RWPE2 (cell line): Measurements from ENCODE around the gene HELT.

ENCODE experiments used
- ATAC-seq: fragments of 200-7000 bp; cut with Tn5 transposase; 3 replicates; pipeline ENCODE4 v1.9.1; 2021; ENCODE audit warnings: low read depth
- DNase-seq: peaks from one replicate; pipeline ENCODE4 v3.0.0-alpha.2; 2020; ENCODE audit warnings: low spot score
- H3K27ac ChIP-seq: fragments of 450-650 bp; 2 replicates; pipeline ENCODE4 v1.5.1; 2017; ENCODE audit warnings: mild to moderate bottlenecking; ENCODE audit not compliant: poor library complexity, severe bottlenecking
- H3K27me3 ChIP-seq: fragments of 250-450 bp; sonication (Bioruptor Pico); 2 replicates; pipeline ENCODE4 v1.5.1; 2021; ENCODE audit warnings: mild to moderate bottlenecking, moderate library complexity; ENCODE audit not compliant: insufficient read depth, poor library complexity, severe bottlenecking
- H3K36me3 ChIP-seq: fragments of 250-450 bp; sonication (Bioruptor Pico); 2 replicates; pipeline ENCODE4 v1.5.1; 2020; ENCODE audit warnings: low read depth, mild to moderate bottlenecking, moderate library complexity
- H3K4me1 ChIP-seq: fragments of 250-450 bp; sonication (Bioruptor Pico); 2 replicates; pipeline ENCODE4 v1.5.1; 2021; ENCODE audit warnings: mild to moderate bottlenecking, moderate library complexity; ENCODE audit not compliant: insufficient read depth, poor library complexity, severe bottlenecking
- H3K4me3 ChIP-seq: fragments of 250-450 bp; sonication (Bioruptor Pico); 2 replicates; pipeline ENCODE4 v1.5.1; 2021; ENCODE audit warnings: mild to moderate bottlenecking, moderate library complexity; ENCODE audit not compliant: severe bottlenecking
- H3K9me3 ChIP-seq: fragments of 250-450 bp; sonication (Bioruptor Pico); 2 replicates; pipeline ENCODE4 v1.5.1; 2021; ENCODE audit warnings: mild to moderate bottlenecking, moderate library complexity; ENCODE audit not compliant: severe bottlenecking
- CTCF ChIP-seq: fragments of 450-650 bp; IDR thresholded peaks from one replicate; pipeline ENCODE4 v1.5.1; 2017; ENCODE audit warnings: mild to moderate bottlenecking, moderate library complexity; ENCODE audit not compliant: poor library complexity, severe bottlenecking

The HELT gene

GRCh38 chr4:185023471-185023870 lies 5.2 kb downstream of the HELT start:
- TF ChIP-seq CTCF, result no peak
- Histone ChIP-seq H3K27me3 (peaks cover 72% of the 10 kb centered on the region), H3K4me3 (no peak overlapping the region), H3K9me3 (no peaks in the 10 kb centered on the region), H3K36me3 (no peaks in the 10 kb centered on the region), H3K4me1 (no peaks in the 10 kb centered on the region), H3K27ac (no peak overlapping the region)
- DNase-seq, result no peak
- ATAC-seq, result no peak

- no peak for DNase-seq
- TF ChIP-seq CTCF, result no peak
Measured at GRCh38 chr4:185028625-185029024, 10.3 kb downstream of the HELT start.

GRCh38 chr4:185031611-185032010 lies 13.3 kb downstream of the HELT start:
- no peak for DNase-seq
- H3K4me3 ChIP-seq, result no peak overlapping the region
- no peak for TF ChIP-seq CTCF
- H3K27ac ChIP-seq, result no peak overlapping the region
- peaks cover 12% of the 10 kb centered on the region for H3K27me3 ChIP-seq
- no peaks in the 10 kb centered on the region for H3K9me3 ChIP-seq
- H3K36me3 ChIP-seq, result no peaks in the 10 kb centered on the region
- ATAC-seq, result no peak
- no peaks in the 10 kb centered on the region for H3K4me1 ChIP-seq

More at GRCh38 chr4:185028625-185029024, 10.3 kb downstream of the HELT start:
- no peaks in the 10 kb centered on the region for H3K9me3 ChIP-seq
- no peak overlapping the region for H3K27ac ChIP-seq
- no peak for ATAC-seq
- no peaks in the 10 kb centered on the region for H3K36me3 ChIP-seq
- peaks cover 27% of the 10 kb centered on the region for H3K27me3 ChIP-seq
- no peak overlapping the region for H3K4me3 ChIP-seq
- H3K4me1 ChIP-seq, result no peaks in the 10 kb centered on the region

- H3K36me3 ChIP-seq, result no peaks in the 10 kb centered on the region
- no peak for ATAC-seq
- no peak overlapping the region for H3K4me3 ChIP-seq
- DNase-seq, result no peak
- no peak for TF ChIP-seq CTCF
- H3K27ac ChIP-seq, result no peak overlapping the region
- no peaks in the 10 kb centered on the region for H3K9me3 ChIP-seq
- H3K27me3 ChIP-seq, result peaks cover 8% of the 10 kb centered on the region
- no peaks in the 10 kb centered on the region for H3K4me1 ChIP-seq
Measured at GRCh38 chr4:185033072-185033471, 14.8 kb downstream of the HELT start.

GRCh38 chr4:185033950-185034349 lies 15.7 kb downstream of the HELT start:
- Histone ChIP-seq H3K27me3 (peaks cover 2% of the 10 kb centered on the region), H3K27ac (no peak overlapping the region), H3K4me1 (no peaks in the 10 kb centered on the region), H3K4me3 (no peak overlapping the region), H3K9me3 (no peaks in the 10 kb centered on the region), H3K36me3 (no peaks in the 10 kb centered on the region)
- no peak for TF ChIP-seq CTCF
- DNase-seq (no peak), ATAC-seq (no peak)
